H9 (cell line): ENCODE results near the gene GHRL. TPM values are rescaled to one million over a fixed set of nuclear protein-coding genes. Genes with fewer than 3 reads are reported as not detected.
A peak's percentile ranks its signal among the peaks of the same experiment; 100 is the strongest.

Source experiments
- DNase-seq: peaks from one replicate; pipeline ENCODE4 v3.0.0-alpha.2; 2017
- H2AFZ ChIP-seq: one replicate; pipeline ENCODE4 v1.6.1; 2013; ENCODE audit warnings: mild to moderate bottlenecking, low read length, control low read depth, moderate library complexity
- H2AK5ac ChIP-seq: 2 replicates; pipeline ENCODE4 v1.6.1; 2013; ENCODE audit warnings: low read length, control low read depth, mixed read lengths; ENCODE audit not compliant: insufficient read length
- H2BK120ac ChIP-seq: one replicate; pipeline ENCODE4 v1.6.1; 2013; ENCODE audit warnings: low read depth, mild to moderate bottlenecking, low read length, control low read depth, inconsistent platforms; ENCODE audit not compliant: poor library complexity, severe bottlenecking
- H2BK12ac ChIP-seq: 2 replicates; pipeline ENCODE4 v1.6.1; 2013; ENCODE audit warnings: low read length, control low read depth, mixed read lengths, low read depth; ENCODE audit not compliant: insufficient read length
- H2BK15ac ChIP-seq: 2 replicates; pipeline ENCODE4 v1.6.1; 2013; ENCODE audit warnings: low read depth, low read length, control low read depth
- H2BK20ac ChIP-seq: one replicate; pipeline ENCODE4 v1.6.1; 2013; ENCODE audit warnings: low read depth, mild to moderate bottlenecking, low read length, control low read depth, inconsistent platforms; ENCODE audit not compliant: poor library complexity, severe bottlenecking
- H2BK5ac ChIP-seq: 2 replicates; pipeline ENCODE4 v1.6.1; 2013; ENCODE audit warnings: low read length, control low read depth, mixed read lengths; ENCODE audit not compliant: insufficient read length
- H3K14ac ChIP-seq: 2 replicates; pipeline ENCODE4 v1.6.1; 2013; ENCODE audit warnings: low read length, control low read depth; ENCODE audit not compliant: insufficient read depth
- H3K18ac ChIP-seq: 2 replicates; pipeline ENCODE4 v1.6.1; 2013; ENCODE audit warnings: low read depth, mild to moderate bottlenecking, mixed read lengths, low read length, control low read depth; ENCODE audit not compliant: insufficient read length
- H3K23ac ChIP-seq: 2 replicates; pipeline ENCODE4 v1.6.1; 2013; ENCODE audit warnings: low read length, control low read depth, mixed read lengths, low read depth; ENCODE audit not compliant: insufficient read length
- H3K23me2 ChIP-seq: 2 replicates; pipeline ENCODE4 v1.6.1; 2013; ENCODE audit warnings: low read depth, mild to moderate bottlenecking, mixed read lengths, low read length, control low read depth; ENCODE audit not compliant: insufficient read length, poor library complexity, severe bottlenecking
- H3K27ac ChIP-seq: 2 replicates; pipeline ENCODE4 v1.5.1; 2013; ENCODE audit warnings: low read length, control low read depth, mixed read lengths, low read depth; ENCODE audit not compliant: insufficient read length
- H3K27me3 ChIP-seq: 2 replicates; pipeline ENCODE4 v1.6.1; 2013; ENCODE audit warnings: low read length, control low read depth, inconsistent platforms; ENCODE audit not compliant: insufficient read depth
- H3K4ac ChIP-seq: 2 replicates; pipeline ENCODE4 v1.6.1; 2013; ENCODE audit warnings: low read depth, mild to moderate bottlenecking, control low read depth, inconsistent platforms, low read length, moderate library complexity
- H3K4me1 ChIP-seq: 2 replicates; pipeline ENCODE4 v1.6.1; 2013; ENCODE audit warnings: low read length, control low read depth, inconsistent platforms; ENCODE audit not compliant: insufficient read depth
- H3K4me2 ChIP-seq: 2 replicates; pipeline ENCODE4 v1.6.1; 2013; ENCODE audit warnings: low read length, control low read depth, mixed read lengths; ENCODE audit not compliant: insufficient read length, insufficient read depth
- H3K56ac ChIP-seq: 2 replicates; pipeline ENCODE4 v1.6.1; 2013; ENCODE audit warnings: low read depth, mild to moderate bottlenecking, mixed read lengths, low read length, control low read depth; ENCODE audit not compliant: insufficient read length
- H3K79me1 ChIP-seq: 2 replicates; pipeline ENCODE4 v1.6.1; 2013; ENCODE audit warnings: low read depth, mild to moderate bottlenecking, moderate library complexity, low read length, control low read depth, inconsistent platforms; ENCODE audit not compliant: insufficient read depth, poor library complexity, severe bottlenecking
- H3K79me2 ChIP-seq: 2 replicates; pipeline ENCODE4 v1.6.1; 2013; ENCODE audit warnings: low read length, control low read depth, inconsistent platforms; ENCODE audit not compliant: insufficient read depth
- H3K9ac ChIP-seq: 2 replicates; pipeline ENCODE4 v1.6.1; 2013; ENCODE audit warnings: low read length, control low read depth, mixed read lengths; ENCODE audit not compliant: insufficient read length; ENCODE audit errors: extremely low read depth
- H3K9me3 ChIP-seq: one replicate; pipeline ENCODE4 v1.6.1; 2013; ENCODE audit warnings: low read depth, low read length, inconsistent platforms; ENCODE audit not compliant: control insufficient read depth
- H3T11ph ChIP-seq: one replicate; pipeline ENCODE4 v1.6.1; 2013; ENCODE audit warnings: mild to moderate bottlenecking, low read length, control low read depth, inconsistent platforms
- H4K20me1 ChIP-seq: one replicate; pipeline ENCODE4 v1.6.1; 2013; ENCODE audit not compliant: control insufficient read depth, insufficient read length, insufficient read depth
- H4K5ac ChIP-seq: 2 replicates; pipeline ENCODE4 v1.6.1; 2013; ENCODE audit warnings: low read depth, mild to moderate bottlenecking, mixed read lengths, low read length, control low read depth; ENCODE audit not compliant: insufficient read length
- H4K8ac ChIP-seq: replicated peaks from 2 replicates; pipeline ENCODE4 v1.6.1; 2013; ENCODE audit warnings: low read length, control low read depth, mixed read lengths, low read depth; ENCODE audit not compliant: insufficient read length
- H4K91ac ChIP-seq: 2 replicates; pipeline ENCODE4 v1.6.1; 2013; ENCODE audit warnings: low read depth, mild to moderate bottlenecking, moderate library complexity, mixed read lengths, low read length, control low read depth; ENCODE audit not compliant: insufficient read length
- H3K27ac Mint-ChIP-seq, 3 experiments: 2 replicates in 2 of 3; 3 replicates in 1 of 3; pipeline ENCODE4 v1.8.0; 2020 to 2021; ENCODE audit warnings: mixed read lengths in 3 of 3, mild to moderate bottlenecking in 1 of 3, moderate library complexity in 1 of 3
- H3K27me3 Mint-ChIP-seq: 2 replicates; pipeline ENCODE4 v1.8.0; 2021; ENCODE audit warnings: low read depth, mild to moderate bottlenecking, moderate library complexity, mixed read lengths
- H3K36me3 Mint-ChIP-seq, 3 experiments: 2 replicates in 2 of 3; 3 replicates in 1 of 3; pipeline ENCODE4 v1.8.0; 2020 to 2021; ENCODE audit warnings: low read depth in 3 of 3, mixed read lengths in 3 of 3; ENCODE audit not compliant: insufficient read depth in 1 of 3
- H3K4me1 Mint-ChIP-seq, 2 experiments: 2 replicates each; pipeline ENCODE4 v1.8.0; 2020; ENCODE audit warnings: mixed read lengths in 2 of 2
- H3K4me3 Mint-ChIP-seq, 2 experiments: 2 replicates in 1 of 2; 3 replicates in 1 of 2; pipeline ENCODE4 v1.8.0; 2020 to 2021; ENCODE audit warnings: mild to moderate bottlenecking in 2 of 2, mixed read lengths in 2 of 2, moderate library complexity in 1 of 2
- H3K9me3 Mint-ChIP-seq, 2 experiments: 2 replicates in 1 of 2; 3 replicates in 1 of 2; pipeline ENCODE4 v1.8.0; 2020; ENCODE audit warnings: mild to moderate bottlenecking in 2 of 2, mixed read lengths in 2 of 2, moderate library complexity in 1 of 2
- whole genome bisulfite sequencing: extraction: QIAGEN DNeasy Blood & Tissue Kit; methylation state at CpG from one replicate; pipeline ENCODE4 v1.1.7; 2013; ENCODE audit warnings: missing lambda C conversion rate, low lambda C conversion rate, mixed read lengths; ENCODE audit not compliant: insufficient read length; ENCODE audit errors: extremely low coverage; 5-methylcytosine and 5-hydroxymethylcytosine counted together
- total RNA-seq: library from RNA; stranded (reverse); gene quantifications from 2 replicates; pipeline ENCODE4 v1.2.1, GENCODE V29; 2021
- TF ChIP-seq, protein P1 (sequence below): fragments of 200-600 bp; sonication (generic); conservative IDR thresholded peaks from 3 replicates; pipeline ENCODE4 v1.8.0; 2021; ENCODE audit warnings: antibody characterized with exemption, mild to moderate bottlenecking

Gene GHRL
- total RNA-seq, 1 experiment from 2014 or later, result 1.3 TPM

DNA sequence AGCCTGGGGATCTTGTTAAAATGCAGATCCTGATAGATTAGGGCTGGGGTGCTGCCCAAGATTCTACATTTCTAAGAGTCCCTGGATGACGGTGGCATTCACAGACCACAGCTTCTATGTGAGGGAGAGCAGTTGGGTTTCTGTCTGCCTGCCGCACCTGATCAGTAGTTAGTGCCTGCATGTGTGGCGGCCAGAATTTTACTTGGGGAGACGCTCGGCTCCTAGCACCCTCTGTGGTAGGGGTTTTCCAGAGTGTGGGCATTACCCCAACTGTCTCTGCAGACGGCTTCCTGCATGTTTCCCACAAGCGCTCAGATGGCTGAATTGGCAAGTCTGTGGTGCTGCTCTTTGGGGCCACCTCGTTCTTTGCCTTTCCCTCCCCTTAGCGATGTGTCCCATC is 8.3 kb downstream of the GHRL start:
- Mint-ChIP-seq H3K4me1 (peaks cover 15 to 19% of the 10 kb centered on the region in 2 experiments), H3K36me3 (peaks cover 7 to 48% (median 29%) of the 10 kb centered on the region in 3 experiments; a peak in 6 of 7 replicates), H3K4me3 (no peak overlapping the region), H3K27ac (peak overlapping the region; percentile 76 to 87 (median 81); a peak in 3 of 7 replicates), H3K9me3 (no peaks in the 10 kb centered on the region), H3K27me3 (no peaks in the 10 kb centered on the region)
- no peak overlapping the region for H4K8ac ChIP-seq
- H4K5ac ChIP-seq, result no peak overlapping the region
- no peak overlapping the region for H3K4me2 ChIP-seq
- H3K79me1 ChIP-seq, result no peaks in the 10 kb centered on the region
- H3K14ac ChIP-seq, result no peak overlapping the region; the same call in 1 of the 2 replicates
- H3K56ac ChIP-seq, result no peak overlapping the region
- no peak overlapping the region for H3K4ac ChIP-seq
- H4K20me1 ChIP-seq, result no peaks in the 10 kb centered on the region
- no peaks in the 10 kb centered on the region for H3K27me3 ChIP-seq
- no peaks in the 10 kb centered on the region for H3K79me2 ChIP-seq
- no peak overlapping the region for H3T11ph ChIP-seq
- H4K91ac ChIP-seq, result no peak overlapping the region
- H2AK5ac ChIP-seq, result no peak overlapping the region
- TF ChIP-seq, protein P1, sequence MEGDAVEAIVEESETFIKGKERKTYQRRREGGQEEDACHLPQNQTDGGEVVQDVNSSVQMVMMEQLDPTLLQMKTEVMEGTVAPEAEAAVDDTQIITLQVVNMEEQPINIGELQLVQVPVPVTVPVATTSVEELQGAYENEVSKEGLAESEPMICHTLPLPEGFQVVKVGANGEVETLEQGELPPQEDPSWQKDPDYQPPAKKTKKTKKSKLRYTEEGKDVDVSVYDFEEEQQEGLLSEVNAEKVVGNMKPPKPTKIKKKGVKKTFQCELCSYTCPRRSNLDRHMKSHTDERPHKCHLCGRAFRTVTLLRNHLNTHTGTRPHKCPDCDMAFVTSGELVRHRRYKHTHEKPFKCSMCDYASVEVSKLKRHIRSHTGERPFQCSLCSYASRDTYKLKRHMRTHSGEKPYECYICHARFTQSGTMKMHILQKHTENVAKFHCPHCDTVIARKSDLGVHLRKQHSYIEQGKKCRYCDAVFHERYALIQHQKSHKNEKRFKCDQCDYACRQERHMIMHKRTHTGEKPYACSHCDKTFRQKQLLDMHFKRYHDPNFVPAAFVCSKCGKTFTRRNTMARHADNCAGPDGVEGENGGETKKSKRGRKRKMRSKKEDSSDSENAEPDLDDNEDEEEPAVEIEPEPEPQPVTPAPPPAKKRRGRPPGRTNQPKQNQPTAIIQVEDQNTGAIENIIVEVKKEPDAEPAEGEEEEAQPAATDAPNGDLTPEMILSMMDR, result no peak
- H3K18ac ChIP-seq, result no peak overlapping the region
- no peak overlapping the region for H3K23ac ChIP-seq
- WGBS, result no CpG with 5 or more reads among the region's 9 CpGs
- H3K9ac ChIP-seq, result no peak overlapping the region
- no peak overlapping the region for H2BK15ac ChIP-seq
- no peaks in the 10 kb centered on the region for H3K9me3 ChIP-seq
- H3K23me2 ChIP-seq, result no peaks in the 10 kb centered on the region
- H2AFZ ChIP-seq, result no peak overlapping the region
- H2BK12ac ChIP-seq, result no peak overlapping the region
- H2BK20ac ChIP-seq, result no peak overlapping the region
- no peak overlapping the region for H3K27ac ChIP-seq
- 0 out of 2 replicates have a peak, but pooled peaks cover 1% of the 10 kb centered on the region for H3K4me1 ChIP-seq
- H2BK5ac ChIP-seq, result no peak overlapping the region
- no peak overlapping the region for H2BK120ac ChIP-seq
- no peak for DNase-seq
